Coronary artery (tissue), 2 donors: ENCODE measurements around the gene ERFL.

Experiments
- DNase-seq: peaks from one replicate; pipeline ENCODE4 v3.0.0-alpha.2; 2017; ENCODE audit warnings: low spot score
- H3K27ac ChIP-seq, 2 donors: fragments of 200-600 bp; sonication (generic); one replicate each; pipeline ENCODE4 v1.5.1; 2016 to 2019
- H3K4me3 ChIP-seq: fragments of 200-600 bp; sonication (generic); 2 replicates; pipeline ENCODE4 v1.5.1; 2016; ENCODE audit warnings: mild to moderate bottlenecking, moderate library complexity
- CTCF ChIP-seq: fragments of 200-600 bp; sonication (generic); IDR thresholded peaks from one replicate; pipeline ENCODE4 v1.5.1; 2019; ENCODE audit warnings: antibody characterized with exemption

The ERFL gene

GRCh38 chr19:41936416-41936850 lies 8.2 kb upstream of the ERFL start:
- no peak overlapping the region for H3K4me3 ChIP-seq
- DNase-seq: no peak
- no peak for TF ChIP-seq CTCF
- no peak overlapping the region for H3K27ac ChIP-seq

DNA sequence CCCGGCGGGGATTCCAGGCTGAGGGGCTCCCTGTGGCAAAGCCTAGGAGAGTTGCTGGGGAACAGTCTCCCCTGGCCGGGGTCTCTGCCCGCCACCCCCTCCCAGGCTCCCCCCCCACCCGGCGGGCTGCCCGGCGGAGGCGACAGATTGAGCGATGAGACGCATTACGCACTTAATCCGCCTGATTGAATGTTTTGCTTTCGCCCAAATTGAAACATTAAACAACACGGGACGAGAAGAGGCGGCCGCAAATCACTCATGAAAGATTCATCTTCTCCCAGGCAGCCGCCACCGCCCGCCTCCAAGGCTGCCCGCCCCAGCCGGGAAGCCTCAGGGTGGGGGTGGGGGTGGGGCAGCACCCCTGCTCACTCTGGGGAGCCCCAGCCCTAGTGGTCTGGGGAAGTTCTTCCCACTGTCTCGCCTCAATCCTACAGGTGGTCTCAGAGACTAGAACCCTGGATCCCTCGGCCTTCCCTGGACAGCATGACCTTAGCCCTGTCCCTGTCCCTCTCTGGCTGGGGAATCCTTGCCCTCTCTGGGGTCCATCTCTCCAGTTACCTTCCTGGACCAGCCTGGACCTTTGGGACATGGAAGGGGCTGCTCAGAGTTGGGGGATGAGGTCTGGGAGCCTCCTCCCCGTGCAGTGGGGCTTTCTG lies 7.6 kb upstream of the ERFL start:
- TF ChIP-seq CTCF: no peak
- DNase-seq: no peak
- H3K27ac ChIP-seq: no peak overlapping the region
- H3K4me3 ChIP-seq: no peak overlapping the region

DNA sequence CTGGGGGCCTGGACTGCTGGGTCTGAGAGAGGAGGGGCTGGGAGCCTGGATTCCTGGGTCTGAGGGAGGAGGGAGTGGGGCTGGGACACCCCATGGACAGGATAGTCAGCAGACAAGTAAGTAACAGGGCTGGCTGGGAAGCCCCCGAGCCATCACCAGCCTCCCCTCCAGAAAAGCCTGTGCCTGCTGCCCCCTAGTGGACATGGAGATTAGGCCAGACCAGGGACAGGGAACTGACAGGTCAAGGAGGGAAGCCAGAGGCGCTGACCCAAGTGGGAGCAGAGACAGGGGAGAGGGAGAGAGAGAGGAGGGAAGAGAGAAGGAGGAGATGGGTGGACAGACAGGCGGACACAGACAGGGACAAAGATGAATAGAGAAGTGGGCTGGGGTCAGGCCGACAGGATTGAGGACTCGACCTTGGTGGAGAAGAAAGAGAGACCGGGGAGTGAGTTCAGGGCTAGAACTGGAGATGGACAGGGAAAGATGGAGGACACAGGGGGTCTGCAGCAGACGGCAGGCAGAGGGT lies 6.7 kb upstream of the ERFL start:
- DNase-seq: no peak
- Histone ChIP-seq H3K27ac (no peak overlapping the region), H3K4me3 (no peak overlapping the region)
- TF ChIP-seq CTCF: peak; percentile 63

- H3K4me3 ChIP-seq: no peak overlapping the region
Measured at GRCh38 chr19:41933693-41934426, 5.6 kb upstream of the ERFL start.

GRCh38 chr19:41932720-41933332 lies 4.6 kb upstream of the ERFL start:
- H3K4me3 ChIP-seq: no peak overlapping the region
- no peak overlapping the region for H3K27ac ChIP-seq
- no peak for DNase-seq
- no peak for TF ChIP-seq CTCF

More at GRCh38 chr19:41933693-41934426, 5.6 kb upstream of the ERFL start:
- H3K27ac ChIP-seq: no peak overlapping the region
- no peak for TF ChIP-seq CTCF
- DNase-seq: no peak

- Histone ChIP-seq H3K27ac (no peak overlapping the region), H3K4me3 (no peak overlapping the region)
- no peak for DNase-seq
- TF ChIP-seq CTCF: no peak
Measured at GRCh38 chr19:41932259-41932719, 4.0 kb upstream of the ERFL start.
